Measurements from ENCODE around the gene CYB5D1.

- TF ChIP-seq CTCF (IDR thresholded peaks at IDR 0.05; ENCODE audit: low read depth, low read length), result no peak
- TF ChIP-seq MAX (IDR thresholded peaks at IDR 0.05; ENCODE audit: low read depth, low read length), result no peak
Measured at GRCh38 chr17:7887038-7887481, 29.3 kb downstream of the CYB5D1 start.

Measured in NB4 (cell line).